ENCODE data around the gene NBPF15.
"Not testable (repeated sequence)": the region's sequence is repeated elsewhere in the genome, so short reads cannot be mapped to it uniquely, and the experiment has no call there.

The NBPF15 gene, protein sequence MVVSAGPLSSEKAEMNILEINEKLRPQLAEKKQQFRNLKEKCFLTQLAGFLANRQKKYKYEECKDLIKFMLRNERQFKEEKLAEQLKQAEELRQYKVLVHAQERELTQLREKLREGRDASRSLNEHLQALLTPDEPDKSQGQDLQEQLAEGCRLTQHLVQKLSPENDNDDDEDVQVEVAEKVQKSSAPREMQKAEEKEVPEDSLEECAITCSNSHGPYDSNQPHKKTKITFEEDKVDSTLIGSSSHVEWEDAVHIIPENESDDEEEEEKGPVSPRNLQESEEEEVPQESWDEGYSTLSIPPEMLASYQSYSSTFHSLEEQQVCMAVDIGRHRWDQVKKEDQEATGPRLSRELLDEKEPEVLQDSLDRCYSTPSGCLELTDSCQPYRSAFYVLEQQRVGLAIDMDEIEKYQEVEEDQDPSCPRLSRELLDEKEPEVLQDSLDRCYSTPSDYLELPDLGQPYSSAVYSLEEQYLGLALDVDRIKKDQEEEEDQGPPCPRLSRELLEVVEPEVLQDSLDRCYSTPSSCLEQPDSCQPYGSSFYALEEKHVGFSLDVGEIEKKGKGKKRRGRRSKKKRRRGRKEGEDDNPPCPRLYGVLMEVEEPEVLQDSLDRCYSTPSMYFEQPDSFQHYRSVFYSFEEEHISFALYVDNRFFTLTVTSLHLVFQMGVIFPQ

DNA sequence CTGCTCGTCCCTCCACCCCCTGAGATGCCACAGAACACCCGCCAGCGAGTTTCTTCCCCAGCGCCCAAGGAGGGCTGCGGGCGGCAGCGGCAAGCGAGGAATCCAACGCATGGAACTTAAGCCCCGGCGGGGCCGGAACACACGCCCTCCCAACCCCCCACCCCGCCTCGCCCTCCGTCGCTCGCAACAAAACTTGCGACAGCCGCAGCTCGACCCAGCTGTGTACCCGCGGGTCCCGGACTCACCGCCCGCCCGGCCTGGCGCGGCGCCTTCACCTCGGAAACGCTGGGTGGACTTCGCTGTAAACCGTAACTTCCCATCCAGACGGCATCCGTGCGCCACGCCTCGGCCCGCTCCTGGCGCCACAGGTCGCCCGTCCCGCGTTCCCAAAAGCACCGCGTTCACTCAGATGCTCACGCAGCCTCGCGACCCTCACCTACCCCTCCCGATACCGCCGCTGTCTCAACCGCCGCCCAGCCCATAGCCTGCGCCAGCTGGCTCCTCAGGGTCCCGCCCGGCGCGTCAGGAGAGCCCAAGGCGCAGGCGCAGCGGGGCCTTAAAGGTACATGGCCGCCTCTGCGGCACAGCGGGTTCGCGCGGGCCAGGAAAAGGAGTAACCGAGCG is at the start of gene NBPF15:
NBPF15 (minus strand) TSS at position 534 of the 624 bp plus-strand sequence. CDS start 21,666 bp downstream, outside the sequence.
- FAIRE-seq = not testable (repeated sequence)

DNA sequence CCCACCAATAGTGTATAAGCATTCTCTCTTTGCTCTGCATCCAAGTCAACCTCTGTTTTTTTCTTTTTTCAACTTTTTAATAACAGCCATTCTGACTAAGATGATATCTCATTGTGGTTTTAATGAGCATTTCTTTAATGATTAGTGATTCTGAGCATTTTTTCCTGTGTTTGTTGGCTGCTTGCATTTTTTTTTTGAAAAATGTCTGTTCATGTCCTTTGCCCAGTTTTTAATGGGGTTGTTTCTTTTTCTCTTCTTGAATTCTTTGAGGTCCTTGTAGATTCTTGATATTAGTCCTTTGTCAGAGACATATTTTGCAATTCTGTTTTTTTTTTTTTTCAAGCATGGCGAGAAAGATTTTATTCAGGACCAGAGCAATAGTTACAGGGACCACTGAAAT is 35.0 kb upstream of the NBPF15 start:
- not testable (repeated sequence) for FAIRE-seq

DNA sequence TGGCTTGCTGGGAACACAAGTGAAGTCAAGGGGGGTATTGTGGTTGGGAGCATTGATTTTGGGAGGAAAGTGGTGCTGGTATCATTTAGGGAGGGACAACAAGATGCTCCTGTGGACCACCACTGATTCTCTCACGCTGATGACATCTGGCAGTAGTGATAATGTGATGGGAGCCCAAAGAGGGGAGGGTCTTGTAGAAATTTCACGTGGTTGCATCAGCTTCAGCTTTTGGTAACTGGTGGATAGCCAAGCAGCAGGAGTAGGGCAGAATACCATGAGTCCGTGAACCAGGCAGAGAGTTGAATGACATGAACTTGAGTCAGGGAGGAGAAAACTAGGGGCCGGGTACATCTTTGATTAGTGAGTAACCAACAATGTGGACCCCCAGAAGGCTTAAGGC is 32.7 kb upstream of the NBPF15 start:
- FAIRE-seq = not testable (repeated sequence)

DNA sequence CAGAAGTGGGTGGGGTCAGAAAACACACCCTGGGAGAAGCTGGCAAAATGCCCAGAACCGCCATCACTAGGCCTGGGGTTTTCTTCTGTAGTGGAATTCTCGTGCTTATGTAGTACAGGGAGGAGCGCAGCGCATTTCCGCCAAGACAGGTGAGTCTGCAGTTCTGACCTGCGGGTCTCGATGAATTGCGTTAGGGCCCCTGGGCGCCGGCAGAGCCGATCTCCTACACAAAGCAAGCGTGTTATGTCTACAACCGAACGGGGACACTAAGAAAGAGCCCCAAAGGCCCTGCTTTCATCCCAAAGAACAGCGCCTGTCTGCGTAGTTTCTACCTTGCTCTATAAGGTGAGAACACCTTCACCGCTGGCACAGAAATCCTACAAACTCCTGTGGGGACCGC is 28.9 kb upstream of the NBPF15 start:
- not testable (repeated sequence) for FAIRE-seq

DNA sequence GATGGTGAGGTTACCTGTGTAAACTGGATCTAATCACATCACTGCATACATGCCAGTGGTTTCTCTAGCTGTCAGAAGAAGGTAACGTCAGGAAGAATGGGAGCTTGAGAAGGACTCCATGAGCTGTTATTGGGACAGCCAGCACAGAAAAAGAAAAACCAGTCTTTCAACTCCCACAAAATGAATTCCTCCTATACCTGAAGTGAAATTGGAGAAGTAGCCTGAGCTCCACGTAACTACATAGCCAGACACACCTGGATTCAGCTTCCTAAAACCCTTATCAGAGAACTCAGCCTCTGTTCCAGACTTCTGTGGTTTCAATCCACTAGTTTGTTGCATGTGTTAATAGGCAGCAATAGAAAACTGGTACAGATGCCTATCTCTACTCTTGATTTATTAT is 25.5 kb upstream of the NBPF15 start:
- not testable (repeated sequence) for FAIRE-seq

DNA sequence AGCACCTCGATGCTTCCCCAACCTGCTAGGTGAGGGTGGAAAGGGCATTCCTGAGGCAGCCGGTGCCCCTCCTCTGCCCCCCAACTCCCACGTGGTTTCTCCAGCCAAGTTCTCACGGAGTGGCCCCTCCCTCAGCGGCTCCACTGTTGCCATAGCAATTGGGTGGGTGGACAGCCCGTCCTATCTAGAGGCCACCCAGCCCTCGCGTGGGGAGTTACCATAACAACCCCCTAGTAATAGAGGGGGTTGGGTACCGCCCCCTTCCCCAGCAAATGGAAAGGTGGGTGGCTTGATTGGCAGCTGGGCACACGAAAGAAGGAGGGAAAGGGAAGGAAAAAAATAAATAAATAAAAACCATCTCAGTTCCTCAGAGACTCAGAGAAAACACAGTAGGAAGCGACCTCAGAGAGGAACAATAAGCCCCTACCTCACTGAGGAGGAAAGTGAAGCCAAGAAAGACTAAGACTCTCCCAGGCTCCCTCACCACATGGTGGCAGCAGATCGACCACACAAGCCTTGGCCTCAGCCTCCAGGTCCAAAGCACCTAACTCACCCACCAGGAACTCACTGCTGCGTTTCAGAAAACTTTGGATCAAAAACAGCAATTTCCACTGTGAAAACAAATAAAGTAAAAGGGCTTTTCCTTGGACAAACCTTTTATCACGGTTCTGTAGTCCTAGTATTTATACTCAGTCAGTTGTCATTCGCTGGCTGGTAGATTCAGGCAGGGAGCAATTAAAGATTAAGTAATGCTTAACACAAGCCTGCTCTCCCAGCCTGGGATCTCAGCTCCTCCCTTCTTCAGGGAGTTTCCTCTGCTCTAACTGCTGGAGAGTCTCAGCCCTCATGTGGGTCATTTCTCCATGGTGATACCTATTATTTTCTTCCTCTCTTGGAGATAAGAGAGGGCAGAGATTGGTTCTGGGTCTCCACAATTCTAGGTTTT is 23.9 kb upstream of the NBPF15 start:
- FAIRE-seq = not testable (repeated sequence)

DNA sequence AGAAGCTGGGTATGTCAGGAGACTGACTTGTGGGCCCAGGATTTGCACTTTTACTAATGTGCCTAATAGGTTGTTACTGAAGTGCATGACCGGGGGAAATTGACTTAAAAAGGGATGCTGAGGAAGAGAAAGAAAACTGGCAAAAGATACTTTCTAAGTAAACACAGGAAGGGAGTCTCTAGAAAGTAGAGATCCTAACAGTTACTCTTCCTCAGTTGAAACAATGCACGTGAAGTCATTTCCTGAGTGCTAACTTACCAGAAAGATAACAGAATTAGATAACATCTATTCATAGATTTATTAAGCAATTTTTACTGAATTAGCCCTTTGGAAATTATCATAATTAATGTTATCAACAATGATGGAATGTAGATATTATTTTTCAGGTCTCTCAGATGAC is 12.4 kb upstream of the NBPF15 start:
- not testable (repeated sequence) for FAIRE-seq

DNA sequence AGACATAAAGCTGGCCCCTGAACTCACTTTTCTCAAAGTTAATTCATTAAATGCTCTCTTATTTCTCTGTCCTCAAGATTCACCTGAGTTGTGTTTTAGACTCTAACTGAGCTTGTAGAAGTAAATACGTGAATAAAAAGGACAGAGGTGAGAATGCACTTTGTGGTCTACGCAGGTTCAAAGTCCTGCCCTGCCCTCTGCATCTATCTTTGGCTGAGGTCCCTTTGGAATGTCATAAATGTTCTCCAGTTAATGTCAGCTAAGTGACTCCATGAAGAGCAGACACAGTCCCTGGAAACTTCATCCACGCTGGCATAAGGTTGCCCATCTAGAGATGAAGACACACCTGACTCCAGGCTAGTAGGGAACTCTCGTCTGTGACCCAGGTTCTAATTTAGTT is 10.0 kb upstream of the NBPF15 start:
- not testable (repeated sequence) for FAIRE-seq

DNA sequence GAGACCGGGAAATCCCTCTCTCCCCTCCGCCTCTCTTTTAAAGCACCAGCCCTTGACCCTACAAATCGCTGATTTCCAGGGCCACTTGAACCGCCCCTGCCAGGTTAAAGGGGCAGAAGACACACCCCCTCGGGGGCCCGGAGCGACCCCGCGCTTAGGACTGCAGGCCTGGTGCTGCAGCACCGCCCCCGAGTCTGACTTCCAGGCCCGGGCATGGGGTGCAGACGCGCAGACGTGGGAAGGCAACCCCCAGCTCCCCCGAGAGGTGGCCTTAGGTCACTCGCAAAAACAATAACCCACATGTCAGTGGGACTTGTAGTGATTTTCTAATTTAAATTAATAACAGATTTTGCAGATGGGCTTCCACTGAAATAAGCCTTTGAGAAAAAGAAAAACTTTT is 309 bp upstream of the NBPF15 start:
- FAIRE-seq = not testable (repeated sequence)

DNA sequence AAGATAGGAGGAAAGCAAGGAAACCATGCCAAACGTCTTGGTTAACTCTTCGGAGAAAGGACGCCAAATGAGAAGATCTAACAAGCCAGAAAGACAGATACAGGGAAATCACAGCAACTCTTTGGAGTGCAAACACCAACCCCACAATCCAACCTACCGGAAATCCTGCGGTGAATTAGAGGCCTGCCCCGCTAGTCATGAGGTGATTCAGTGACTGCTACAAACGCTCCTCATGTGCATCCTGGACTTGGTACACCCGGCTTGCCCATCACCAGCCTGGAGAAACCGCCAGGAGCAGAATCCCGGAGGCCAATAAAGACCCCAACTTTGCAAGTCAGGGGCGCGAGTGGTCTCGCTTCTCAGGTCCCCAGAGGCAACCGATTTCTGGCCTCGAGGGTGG is 783 bp downstream of the NBPF15 start:
- FAIRE-seq = not testable (repeated sequence)

DNA sequence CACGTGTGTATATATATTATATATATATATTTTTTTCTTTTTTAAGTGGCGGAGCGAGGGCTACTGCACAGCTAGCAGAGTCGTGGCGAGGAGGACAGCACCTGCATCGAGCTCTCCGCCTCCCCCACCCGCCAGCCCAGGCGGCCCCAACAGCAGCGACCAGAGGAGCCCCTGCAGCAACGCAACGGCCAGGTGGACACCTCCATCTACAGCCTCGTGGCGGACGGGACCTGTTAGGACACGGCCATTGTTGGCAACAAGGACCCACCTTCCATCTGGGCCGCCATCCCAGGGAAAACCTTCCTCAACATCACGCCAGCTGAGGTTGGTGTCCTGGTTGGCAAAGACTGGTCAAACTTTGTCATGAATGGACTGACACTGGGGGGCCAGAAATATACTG is 19.1 kb downstream of the NBPF15 start:
- not testable (repeated sequence) for FAIRE-seq

DNA sequence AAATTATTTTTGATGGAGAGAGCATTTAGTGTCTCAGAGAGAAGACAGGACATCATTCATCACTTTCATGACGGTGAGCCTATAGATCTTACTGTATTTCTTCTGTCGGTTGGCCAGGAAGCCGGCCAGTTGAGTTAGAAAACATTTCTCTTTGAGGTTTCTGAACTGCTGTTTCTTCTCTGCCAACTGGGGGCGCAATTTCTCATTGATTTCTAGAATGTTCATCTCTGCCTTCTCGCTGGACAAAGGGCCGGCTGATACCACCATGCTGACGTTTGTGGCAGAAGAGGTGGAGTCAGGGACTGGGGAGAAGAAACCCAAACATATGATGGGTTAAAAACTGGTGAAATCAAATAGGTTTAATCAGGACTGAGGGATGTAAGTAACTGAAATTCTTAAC is 21.7 kb downstream of the NBPF15 start:
- not testable (repeated sequence) for FAIRE-seq

DNA sequence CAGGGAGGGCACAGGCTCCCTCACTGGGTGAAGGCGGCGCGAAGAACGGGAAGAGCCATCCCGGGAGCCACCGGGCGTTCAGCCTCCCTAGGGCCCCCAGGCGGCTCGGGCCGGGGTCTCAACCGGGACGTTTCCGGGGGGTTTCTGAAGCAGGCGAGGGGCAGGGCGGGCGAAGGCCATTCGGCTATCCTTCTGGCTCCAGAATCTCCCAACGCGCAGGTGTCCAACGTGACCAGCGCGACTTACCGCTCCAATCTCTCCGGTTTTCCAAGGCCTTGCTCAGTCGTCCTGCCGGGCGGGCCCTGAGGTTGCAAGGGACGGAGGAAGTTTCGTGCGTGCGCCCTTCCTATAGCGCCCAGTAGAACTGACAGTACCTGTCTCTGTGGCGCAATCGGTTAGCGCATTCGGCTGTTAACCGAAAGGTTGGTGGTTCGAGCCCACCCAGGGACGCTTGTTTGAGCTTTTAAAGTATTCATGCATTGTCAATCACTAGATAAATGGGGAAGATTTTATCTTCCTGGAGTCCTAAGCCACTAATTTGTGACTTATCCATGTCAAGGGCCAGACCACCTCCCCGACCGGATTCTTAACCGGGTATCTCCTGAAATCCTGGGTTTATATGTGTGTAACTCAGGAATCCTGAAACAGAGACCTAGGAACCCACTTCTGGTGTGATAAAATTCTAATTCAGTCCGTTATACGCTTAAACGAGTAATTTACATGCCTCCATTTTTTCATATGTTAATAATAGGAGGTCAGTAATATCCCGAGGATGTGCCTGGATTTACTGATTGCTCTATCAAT is 42.4 kb downstream of the NBPF15 start:
- not testable (repeated sequence) for FAIRE-seq

DNA sequence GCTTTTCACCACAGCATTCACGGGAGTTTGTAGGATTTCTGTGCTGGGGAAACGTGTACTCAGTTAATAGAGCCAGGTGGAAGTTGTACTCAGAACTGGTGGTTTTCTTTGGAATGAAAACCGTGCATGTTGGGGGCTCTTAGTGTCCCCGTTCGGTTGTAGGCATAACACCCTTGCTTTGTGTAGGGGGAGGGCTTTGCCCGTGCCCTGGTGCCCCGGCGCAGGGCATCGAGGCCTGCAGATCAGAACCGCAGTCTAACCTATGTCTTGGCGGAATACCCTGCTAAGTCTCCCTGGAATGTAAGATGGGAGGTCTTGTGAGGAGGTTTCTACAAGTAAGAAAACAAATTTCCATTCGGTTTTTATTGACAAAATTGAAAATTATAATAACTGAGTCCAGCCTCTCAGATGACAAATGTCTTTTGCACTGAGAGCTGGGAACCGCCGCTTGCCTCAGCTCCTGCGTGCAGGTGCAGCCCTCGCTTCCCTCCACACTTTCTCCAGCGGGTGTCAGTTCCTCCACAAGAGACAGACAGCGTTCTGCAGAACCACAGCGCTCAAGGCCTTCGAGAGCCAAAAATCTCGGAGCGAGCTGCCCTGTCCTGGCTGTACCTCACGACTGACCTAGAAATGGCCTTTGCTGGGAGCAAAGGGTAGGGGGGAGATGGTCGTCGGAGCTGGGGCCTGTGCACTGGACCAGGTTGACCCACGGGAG is 47.9 kb downstream of the NBPF15 start:
- FAIRE-seq = not testable (repeated sequence)

DNA sequence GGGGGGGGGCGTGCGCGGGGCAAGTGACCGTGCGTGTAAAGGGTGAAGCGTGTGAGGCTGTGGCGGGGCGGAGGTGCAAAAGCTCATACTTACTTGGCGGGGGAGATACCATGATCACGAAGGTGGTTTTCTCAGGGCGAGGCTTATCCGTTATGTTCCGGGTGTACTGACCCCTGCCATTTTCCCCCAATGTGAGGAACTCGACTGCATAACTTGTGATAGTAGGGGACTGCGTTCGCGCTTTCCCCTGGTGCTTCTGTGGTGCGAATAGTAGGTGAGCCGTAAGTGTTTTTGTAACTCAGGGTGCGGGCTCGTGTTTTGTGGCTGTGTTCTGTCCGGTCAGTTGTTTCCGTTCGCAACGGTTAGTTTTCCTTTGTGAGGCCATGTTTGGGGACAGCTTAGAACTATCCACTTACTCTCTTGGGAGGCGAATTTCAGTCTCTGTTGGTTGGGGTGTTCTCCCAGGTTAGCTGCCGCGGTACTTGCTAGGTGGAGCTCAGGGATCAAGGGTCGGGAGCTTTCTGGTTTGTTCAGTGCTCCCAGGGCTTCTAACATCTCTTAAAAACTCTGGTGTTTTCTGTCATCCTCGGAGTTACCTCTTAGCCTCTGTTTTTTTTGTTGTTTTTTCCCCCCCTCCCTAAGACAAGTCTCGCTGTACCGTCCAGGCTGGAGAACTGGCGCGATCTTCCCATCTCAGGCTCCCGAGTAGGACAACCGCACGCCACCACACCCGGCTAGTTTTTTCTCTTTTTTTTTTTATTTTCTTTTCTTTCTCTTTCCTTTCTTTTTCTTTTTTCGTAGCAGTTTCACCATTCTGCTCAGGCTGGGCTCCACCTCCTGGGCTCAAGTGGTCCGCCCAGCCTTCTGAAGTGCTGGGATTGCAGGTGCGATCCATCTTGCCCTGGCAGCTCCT is 48.7 kb downstream of the NBPF15 start:
- FAIRE-seq = not testable (repeated sequence)

DNA sequence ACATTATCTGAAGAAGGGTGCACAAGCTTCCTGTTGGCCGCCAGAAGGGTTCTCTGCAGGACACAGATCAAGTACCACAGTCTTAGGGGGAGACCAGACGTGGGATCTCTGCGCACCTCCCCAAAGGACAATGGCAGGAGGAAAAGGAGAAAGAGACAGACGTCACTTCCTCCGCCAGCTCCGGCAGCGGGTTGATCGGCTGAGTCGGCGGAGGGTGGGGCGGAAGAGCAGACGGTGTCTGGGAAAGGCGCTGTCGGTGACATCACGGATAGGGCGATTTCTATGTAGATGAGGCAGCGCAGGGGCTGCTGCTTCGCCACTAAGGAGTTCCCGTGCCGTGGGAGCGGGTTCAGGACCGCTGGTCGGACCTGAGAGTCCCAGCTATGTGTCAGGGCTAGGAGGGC is 49.4 kb downstream of the NBPF15 start:
- FAIRE-seq = not testable (repeated sequence)

DNA sequence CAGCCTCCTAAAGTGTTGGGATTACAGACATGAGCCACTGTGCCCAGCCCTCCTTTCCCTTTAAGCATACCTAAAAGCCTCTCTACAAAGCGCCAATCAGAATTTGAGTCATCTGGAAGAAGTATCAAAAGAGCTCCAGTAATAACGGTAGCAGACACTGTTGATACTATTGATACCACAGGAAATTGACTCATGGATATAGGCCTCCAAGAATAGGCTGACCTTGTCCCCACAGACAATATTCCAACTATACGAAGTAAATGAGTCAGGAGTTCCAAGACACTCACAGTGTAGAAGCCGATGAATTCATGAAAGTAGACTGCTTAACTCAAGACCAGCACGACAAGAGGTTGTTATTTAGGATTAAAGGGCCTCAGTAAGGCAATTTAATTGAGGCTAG is 58.7 kb downstream of the NBPF15 start:
- FAIRE-seq = not testable (repeated sequence)

DNA sequence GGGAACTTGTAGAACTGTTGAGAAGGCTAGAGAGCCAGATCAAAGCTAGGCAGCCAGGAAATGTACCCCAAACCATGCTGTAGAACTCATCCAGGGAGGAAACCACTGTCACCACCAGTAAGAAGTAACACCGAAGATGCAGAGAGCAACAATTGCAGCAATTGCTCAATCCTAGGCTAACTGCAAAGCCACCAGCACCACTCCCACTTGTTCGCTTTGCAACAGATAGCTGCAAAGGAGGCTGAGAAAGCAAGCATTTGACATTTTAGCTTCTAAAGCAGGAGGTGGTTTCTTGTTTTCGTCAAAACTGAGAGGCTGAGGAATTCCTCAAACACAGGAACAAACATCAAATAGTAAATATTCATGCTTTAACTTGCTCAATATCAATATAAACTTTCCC is 89.8 kb downstream of the NBPF15 start:
- not testable (repeated sequence) for FAIRE-seq

Data from endometrium (tissue), 2 donors.